ENCODE data around the gene RPS6KC1.

- TF ChIP-seq NFRKB (IDR thresholded peaks at IDR 0.05), result no peak
- TF ChIP-seq FOXA1 (IDR thresholded peaks at IDR 0.05), result no peak
- no peak for TF ChIP-seq SUZ12 (IDR thresholded peaks at IDR 0.05)
- TF ChIP-seq BHLHE40 (IDR thresholded peaks at IDR 0.05; ENCODE audit: borderline replicate concordance), result no peak
- no peak for TF ChIP-seq SP1 (IDR thresholded peaks at IDR 0.05)
- no peak for TF ChIP-seq FOXM1 (IDR thresholded peaks at IDR 0.05; ENCODE audit: borderline replicate concordance)
- no peak for TF ChIP-seq HDGF (IDR thresholded peaks at IDR 0.05; ENCODE audit: borderline replicate concordance)
These were observed 48.8 kb downstream of the RPS6KC1 start for GRCh38 chr1:213099682-213100399.

All from HEK293T (cell line).